Epithelial cell of prostate (primary cell): ENCODE results near the gene DRD4.
A peak's percentile ranks its signal among the peaks of the same experiment; 100 is the strongest.
"Not testable (repeated sequence)": the region's sequence is repeated elsewhere in the genome, so short reads cannot be mapped to it uniquely, and the experiment has no call there.

Experiments used
- DNase-seq: peaks from one replicate; pipeline ENCODE4 v3.0.0-alpha.2; 2011; ENCODE audit warnings: low read depth, low spot score
- H3K27ac ChIP-seq: fragments of 450-650 bp; 2 replicates; pipeline ENCODE4 v1.5.1; 2017; ENCODE audit warnings: mild to moderate bottlenecking

The DRD4 gene

DNA sequence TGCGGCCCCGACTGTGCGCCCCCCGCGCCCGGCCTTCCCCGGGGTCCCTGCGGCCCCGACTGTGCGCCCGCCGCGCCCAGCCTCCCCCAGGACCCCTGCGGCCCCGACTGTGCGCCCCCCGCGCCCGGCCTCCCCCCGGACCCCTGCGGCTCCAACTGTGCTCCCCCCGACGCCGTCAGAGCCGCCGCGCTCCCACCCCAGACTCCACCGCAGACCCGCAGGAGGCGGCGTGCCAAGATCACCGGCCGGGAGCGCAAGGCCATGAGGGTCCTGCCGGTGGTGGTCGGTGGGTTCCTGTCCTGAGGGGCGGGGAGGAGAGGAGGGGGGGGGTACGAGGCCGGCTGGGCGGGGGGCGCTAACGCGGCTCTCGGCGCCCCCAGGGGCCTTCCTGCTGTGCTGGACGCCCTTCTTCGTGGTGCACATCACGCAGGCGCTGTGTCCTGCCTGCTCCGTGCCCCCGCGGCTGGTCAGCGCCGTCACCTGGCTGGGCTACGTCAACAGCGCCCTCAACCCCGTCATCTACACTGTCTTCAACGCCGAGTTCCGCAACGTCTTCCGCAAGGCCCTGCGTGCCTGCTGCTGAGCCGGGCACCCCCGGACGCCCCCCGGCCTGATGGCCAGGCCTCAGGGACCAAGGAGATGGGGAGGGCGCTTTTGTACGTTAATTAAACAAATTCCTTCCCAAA, 3.1 kb downstream of the DRD4 start:
- DNase-seq = no peak
- no peak overlapping the region for H3K27ac ChIP-seq

DNA sequence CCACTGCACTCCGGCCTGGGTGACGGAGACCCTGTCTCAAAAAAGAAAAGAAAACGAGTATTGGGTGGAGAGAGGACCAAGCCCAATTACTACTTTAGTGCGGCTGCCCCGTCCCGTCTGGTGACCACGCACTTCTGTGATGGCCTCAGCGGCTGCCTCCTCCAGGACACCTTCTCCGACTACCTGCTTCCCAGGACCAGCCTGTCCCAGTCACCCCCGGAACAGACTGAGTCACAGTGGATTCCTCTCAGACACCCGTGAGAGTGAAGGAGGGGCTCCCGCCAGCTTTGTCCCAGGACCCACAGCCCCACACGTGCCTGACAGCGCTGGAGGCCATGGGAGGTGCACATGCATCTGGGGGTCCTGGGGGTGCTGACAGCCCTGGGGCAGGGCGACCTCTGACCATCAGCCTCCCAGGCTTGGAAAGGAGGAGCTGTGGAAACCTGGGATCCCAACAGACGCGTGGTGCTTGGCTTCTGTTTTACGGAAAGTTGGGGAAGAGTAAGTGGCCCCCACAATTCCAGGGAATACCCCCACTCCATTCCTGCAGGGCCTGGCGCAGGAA, 4.8 kb downstream of the DRD4 start:
- DNase-seq = no peak
- H3K27ac ChIP-seq = no peak overlapping the region

DNA sequence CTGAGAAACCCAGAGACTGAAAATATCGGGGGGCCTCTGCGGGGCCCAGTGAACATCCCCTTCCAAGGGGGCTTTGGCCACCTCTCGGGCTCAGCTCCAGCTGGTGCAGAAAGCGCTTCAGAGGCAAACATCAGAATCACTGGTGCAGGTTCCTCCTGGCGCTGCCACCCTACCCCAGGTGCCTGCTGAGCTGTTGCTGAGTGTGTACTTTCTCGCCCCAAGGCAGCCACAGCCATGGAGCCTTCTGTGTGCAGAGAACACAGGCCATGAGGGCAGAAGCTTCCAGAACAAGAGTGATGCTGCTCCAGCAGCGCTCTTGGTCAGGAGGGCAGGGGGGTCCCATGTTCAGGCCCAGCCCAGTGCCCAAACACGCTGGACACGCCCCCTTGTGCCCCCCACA, 6.3 kb downstream of the DRD4 start:
- no peak for DNase-seq
- peak overlapping the region; percentile 36 for H3K27ac ChIP-seq

DNA sequence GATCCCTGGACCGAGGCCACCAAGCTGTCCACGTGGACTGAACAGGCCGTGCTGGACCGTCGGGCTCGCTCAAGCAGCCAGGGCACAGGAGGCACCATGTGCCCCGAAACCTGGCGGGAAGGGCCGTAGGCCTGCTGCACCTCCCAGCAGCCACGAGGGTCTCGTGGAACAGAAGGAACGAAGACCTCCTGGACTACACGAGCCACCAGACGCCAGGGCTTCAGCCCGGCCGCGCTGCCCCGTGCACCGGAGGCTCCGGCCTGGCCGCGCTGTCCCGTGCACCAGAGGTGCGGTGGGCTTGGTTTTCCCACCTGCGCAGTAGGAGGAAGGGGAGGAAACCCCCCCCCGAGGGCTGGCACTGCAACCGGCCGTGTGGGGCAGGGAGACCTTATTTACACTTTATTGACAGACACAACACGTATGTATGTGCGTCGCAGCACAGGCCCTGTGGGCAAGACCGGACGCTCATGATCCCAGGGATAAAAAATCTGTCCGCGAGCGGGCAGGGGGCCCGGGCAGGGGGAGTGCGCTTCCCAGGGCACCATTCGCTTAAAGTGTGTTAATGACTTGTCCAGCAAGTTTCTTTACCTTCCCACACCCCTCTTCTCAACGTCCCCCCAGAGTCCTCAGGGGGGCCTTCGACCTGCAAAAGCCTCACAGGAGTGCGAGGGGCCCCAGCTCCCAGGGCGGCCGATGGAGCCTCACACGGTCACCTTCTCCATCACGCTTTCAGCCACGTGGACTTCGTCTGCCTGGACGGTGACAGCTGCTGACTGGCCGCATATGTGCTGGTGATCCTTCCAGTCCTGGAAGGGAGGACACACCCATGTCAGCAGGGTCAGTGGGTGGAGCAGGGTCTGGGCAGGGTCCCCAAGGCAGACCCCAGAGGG, 7.0 kb downstream of the DRD4 start:
- no peak overlapping the region for H3K27ac ChIP-seq
- no peak for DNase-seq

DNA sequence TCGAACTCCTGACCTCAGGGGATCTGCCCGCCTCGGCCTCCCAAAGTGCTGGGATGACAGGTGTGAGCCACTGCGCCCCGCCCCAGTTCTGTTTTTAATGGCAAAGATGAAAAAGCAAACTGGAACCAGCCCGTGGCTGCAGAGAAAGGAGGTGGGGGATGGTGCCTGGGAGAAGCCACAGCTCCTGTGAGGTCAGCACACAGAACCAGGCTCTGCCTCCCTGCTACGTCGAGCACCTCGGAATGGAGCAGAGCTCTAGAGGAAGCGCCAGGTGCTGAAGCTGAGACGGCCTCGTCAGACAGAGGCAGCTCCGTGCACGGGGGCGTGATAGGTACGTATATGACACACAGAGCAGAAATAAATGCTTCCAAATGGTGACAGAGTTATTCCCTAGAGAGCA, 8.5 kb downstream of the DRD4 start:
- no peak overlapping the region for H3K27ac ChIP-seq
- DNase-seq = no peak

DNA sequence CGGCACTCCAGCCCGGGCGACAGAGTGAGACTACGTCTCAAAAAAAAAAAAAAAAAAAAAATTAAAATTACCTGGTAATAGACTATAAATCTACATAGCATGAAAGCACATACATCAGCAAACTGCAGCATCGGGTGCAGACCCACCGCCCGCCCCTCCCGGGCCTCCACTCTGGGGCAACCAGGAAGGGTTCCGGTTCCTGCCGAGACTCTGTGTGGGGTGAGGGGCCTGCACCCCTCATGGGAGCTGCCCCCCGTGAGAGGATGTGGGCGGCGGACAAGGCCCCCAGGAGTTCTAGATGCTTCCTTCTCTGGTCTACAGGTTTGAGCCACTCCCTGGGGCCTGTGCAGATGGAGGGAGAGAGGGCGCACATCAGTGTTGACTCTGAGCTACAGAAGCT, 9.1 kb downstream of the DRD4 start:
- no peak overlapping the region for H3K27ac ChIP-seq
- no peak for DNase-seq

DNA sequence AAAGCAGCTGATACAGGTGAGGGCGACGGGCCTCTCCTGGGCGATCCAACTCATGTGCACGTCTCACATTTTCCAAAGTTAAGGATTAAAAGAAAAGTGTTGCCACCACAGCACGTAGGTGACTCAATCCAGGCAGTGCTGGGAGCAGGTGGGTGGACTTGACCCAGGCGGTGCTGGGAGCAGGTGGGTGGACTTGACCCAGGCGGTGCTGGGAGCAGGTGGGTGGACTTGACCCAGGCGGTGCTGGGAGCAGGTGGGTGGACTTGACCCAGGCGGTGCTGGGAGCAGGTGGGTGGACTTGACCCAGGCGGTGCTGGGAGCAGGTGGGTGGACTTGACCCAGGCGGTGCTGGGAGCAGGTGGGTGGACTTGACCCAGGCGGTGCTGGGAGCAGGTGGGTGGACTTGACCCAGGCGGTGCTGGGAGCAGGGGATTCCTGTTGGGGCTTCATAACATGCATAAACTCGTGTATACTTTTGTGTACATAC, 10.6 kb downstream of the DRD4 start:
- not testable (repeated sequence) for DNase-seq, H3K27ac ChIP-seq

DNA sequence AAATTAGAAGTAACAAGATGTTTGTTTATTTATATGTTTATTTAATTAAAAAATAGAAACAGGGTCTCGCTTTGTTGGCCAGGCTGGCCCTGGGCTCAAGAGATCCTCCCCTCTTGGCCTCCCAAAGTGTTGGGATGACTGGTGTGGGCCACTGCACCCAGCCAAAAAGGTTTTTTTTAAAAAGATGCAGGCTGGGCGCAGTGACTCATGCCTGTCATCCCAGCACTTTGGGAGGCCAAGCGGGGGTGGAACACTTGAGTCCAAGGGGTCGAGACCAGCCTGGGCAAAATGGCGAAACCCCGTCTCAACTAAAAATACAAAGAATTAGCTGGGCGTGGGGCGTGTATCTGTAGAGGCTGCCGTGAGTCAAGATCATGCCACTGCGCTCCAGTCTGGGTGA, 13.4 kb downstream of the DRD4 start:
- no peak for DNase-seq
- H3K27ac ChIP-seq = no peak overlapping the region

DNA sequence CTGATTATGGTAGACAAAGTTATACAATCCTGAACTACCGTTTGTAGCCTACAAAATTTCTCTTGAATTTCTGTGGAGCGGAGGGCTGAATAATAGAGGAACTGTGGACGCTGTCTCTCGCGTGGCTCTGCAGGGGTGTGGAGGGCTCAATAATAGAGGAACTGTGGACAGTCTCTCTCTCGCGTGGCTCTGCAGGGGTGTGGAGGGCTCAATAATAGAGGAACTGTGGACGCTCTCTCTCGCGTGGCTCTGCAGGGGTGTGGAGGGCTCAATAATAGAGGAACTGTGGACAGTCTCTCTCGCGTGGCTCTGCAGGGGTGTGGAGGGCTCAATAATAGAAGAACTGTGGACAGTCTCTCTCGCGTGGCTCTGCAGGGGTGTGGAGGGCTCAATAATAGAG, 16.1 kb downstream of the DRD4 start:
- not testable (repeated sequence) for DNase-seq, H3K27ac ChIP-seq

DNA sequence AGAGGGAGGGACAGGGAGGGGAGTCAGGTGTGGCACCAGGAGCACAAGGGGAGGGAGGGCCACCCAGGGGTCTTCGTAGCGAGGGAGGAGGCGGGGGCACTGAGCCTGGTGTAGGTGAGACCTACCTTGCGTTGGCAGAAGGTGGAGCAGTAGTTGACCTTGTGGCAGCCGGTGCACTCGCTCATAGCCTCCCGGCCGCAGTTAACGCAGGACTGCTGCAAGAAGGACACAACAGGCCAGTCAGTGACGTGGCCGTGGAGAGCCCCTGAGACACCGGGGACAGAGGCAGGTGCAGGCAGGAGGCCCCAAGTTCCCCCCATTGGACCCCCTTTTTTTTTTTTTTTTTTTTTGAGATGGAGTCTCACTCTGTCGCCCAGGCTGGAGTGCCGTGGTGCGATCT, 16.8 kb downstream of the DRD4 start:
- H3K27ac ChIP-seq = no peak overlapping the region
- no peak for DNase-seq

DNA sequence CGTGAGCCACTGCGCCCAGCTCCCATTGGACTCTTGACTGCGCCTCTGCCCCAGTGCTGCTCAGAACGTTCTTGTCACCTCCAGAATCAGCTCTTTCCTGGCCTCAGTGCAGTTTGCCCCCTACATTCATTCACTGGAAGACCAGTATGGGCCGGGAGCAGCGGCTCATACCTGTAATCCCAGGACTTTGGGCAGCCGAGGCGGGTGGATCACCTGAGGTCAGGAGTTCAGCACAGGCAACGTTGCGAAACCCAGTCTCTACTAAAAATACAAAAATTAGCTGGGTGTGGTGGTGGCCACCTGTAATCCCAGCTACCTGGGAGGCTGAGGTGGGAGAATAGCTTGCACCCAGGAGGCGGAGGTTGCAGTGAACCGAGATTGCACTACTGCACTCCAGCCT, 17.4 kb downstream of the DRD4 start:
- H3K27ac ChIP-seq, DNase-seq: not testable (repeated sequence)

DNA sequence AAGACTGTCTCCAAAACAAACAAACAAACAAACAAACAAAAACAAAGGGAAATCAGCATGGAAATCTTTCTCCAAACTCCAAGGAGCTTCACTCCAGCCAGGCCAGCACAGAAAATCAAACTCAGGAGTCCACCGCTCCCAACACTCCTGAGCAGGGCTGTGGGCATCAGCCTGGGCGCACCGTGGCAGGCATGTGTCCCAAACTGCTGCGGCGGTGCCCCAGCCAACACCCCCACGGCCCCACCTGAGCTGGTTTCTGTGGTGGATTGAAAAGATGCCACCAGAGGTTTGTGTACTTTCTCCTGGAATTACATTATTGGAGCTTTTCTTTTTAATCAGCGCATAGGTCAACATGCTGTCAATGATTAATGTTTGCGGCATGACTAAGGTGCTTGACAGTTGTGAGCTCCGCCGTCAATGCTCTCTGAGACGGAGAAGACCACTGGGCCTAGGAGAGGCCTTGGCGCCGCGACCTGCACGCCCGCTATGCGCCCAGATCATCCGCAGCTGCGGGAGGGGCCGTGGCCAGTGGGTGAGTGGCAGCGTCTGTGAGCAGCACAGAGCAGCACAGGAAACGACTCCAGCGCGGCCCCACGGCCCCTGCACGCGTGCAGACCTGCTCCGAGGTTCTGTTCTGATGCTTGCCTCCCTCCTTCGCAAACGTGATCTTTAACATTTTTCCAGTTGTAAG, 18.1 kb downstream of the DRD4 start:
- H3K27ac ChIP-seq = no peak overlapping the region
- DNase-seq = no peak

DNA sequence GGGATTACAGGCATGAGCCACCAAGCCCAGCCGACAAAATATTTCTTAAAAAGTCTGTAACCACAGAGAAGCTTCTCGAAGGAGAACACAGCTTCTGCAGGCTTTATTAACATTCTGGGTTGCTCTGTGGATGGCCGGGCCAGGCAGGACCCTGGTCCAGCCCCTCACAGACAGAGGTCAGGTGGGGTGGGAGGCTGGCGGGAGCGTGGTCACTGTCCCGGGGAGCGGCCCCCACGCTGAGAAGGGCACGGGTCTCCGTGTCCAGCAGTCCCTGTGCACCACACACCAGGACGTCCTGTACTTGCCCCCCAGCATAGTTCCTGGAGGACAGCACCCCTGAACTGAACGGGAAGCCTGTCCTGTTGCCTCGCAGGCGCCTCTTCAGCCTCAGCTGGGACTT, 19.4 kb downstream of the DRD4 start:
- DNase-seq = no peak
- H3K27ac ChIP-seq = no peak overlapping the region

DNA sequence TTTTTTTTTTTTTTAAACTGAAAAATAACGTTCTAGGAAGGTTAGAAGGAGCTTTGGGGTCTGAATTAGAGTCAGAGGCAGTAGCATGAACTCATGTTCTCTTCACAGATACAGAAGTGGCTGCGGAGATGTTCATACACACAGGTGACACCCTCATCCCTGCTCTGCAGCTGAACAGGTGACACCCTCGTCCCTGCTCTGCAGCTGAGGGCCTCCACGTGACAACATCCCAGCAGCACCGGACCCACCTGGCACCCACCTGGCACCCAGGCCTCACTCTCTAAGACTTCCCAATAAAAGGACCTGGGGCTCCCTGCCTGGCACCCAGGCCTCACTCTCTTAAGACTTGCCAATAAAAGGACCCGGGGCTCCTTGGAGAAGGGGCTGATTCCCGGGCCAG, 19.8 kb downstream of the DRD4 start:
- H3K27ac ChIP-seq = no peak overlapping the region
- no peak for DNase-seq

DNA sequence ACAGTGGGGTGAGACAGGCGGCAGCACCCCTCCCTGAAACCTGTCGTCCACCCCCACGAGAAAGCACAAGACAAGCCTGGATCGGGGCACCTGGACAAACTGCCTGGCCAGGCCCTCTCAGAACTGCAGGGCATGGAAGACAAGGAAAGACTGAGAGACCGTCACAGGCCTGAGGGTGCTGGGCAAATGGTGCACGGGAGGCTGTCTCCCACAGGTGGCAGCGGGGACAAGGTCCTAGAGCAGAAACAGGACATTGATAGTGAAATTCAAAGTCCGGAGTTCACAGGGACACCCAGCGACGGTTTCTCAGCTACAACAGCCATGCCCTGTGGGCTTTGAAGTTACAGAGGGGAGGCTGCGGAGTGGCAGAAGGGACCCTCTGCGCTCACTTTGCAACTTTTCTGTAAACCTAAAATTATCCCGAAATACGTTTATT, 20.6 kb downstream of the DRD4 start:
- no peak for DNase-seq
- peak overlapping the region; percentile 20 for H3K27ac ChIP-seq

DNA sequence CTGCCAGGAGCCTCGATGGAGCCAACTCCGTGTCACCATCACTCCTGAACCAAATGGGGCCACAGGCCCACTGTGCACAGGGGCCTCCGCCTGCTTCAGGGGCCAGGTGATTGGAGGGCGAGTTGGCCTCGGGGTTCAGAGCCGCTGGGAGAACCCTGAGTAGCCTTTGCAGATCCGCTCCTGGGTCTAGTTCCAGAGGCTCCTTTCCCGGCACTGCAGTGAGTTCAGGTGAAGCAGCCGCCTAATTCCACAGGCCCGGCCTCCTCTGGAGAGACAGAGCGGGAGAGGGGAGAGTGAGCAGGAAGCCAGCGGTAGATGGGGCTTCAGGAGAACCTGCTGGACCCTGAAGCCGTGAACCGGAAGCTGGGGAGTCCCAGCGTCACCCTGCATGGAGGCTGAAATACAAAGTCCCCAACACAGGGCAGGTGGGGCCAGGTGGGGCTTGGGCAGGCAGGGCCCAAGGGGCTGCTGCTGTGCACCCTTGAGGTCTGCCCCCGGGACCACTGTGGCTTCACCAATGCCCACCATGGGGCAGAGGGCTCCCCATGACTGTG, 22.5 kb downstream of the DRD4 start:
- DNase-seq = no peak
- no peak overlapping the region for H3K27ac ChIP-seq

DNA sequence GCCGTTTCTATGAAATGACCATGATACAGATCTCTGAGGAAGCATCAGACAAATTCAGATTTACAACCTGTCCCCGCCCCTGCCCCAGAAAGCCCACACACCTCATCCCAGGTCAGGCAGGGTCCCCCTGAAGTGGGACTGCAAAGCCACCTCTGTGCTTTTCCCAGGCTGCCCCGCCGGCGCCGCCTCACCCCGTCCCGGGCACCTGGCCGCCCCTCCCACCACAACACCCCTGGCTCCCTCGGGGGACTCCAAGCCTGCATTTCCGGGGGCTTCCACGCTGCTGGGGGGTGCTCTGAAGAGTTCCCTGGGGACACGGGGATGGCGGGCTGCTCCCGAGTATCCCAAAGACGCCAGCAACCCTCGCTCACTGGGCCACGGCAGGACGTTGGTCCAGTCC, 23.2 kb downstream of the DRD4 start:
- no peak for DNase-seq
- no peak overlapping the region for H3K27ac ChIP-seq

DNA sequence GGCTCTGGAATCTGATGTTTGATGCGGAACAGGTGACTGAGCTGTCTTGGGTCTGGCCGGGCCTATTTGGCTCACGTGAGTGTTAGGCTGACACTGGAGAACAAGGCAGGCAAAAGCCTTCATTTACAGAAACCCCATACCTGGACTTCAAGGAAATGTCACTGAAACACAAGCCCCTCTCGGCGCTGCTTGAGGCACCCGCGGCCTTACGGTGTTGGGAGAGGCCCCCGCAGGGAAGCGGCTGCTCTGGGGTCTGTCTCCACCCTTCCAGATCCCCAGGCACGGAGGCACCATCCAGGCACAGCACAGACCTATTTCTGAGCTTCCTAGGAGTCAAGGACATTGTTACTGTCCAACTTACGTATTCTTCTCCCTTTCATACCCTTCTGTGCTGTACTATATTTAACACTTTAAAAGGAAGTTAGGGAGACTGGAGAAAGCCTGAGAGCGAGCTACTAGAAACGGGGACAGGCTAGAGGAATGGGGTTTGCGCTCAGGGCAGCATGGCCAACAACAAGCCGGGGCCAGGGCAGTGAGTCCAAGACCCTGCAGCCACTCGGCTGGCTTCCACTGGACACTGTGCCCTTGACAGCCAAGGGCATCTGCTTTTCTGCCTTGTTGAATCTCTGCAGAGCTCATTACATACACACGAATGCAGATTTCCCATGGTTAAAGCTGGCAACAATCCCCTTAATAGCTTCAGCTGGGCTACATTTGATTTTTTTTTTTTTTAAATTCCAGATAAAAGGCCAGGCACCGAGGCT, 23.8 kb downstream of the DRD4 start:
- no peak overlapping the region for H3K27ac ChIP-seq
- no peak for DNase-seq

DNA sequence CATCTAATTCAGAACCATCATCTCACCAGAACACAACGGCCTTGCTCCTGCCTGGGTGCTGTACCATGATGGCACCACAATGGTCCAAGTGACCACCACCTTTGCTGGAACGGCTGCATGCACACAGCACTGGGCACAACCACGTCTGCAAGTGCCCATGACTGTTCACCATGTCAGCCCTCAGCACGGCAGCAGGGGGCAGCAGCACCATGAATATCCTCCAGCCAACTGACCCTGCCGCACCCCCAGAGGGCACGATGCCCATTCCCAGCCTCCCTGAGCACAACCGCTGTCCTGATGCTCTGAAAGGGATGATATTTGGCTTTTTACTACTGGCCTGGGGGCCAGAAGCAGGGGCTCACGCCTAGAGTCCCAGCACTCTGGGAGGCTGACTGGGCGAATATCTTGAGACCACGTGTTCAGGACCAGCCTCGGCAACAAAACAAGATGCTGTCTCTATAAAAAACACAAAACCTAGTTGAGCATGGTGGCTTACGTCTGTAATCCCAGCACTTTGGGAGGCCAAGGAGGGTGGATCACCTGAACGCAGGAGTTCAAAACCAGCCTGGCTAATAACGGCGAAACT, 25.7 kb downstream of the DRD4 start:
- no peak overlapping the region for H3K27ac ChIP-seq
- no peak for DNase-seq
